Stimulated activated CD4-positive, alpha-beta T cell treated with anti-CD3 and anti-CD28 coated beads, Interleukin-2, amount 100 ng/mL, for 4 hours (primary cell): Measurements from ENCODE around the gene SH3RF3.

Experiments
- DNase-seq: peaks from one replicate; pipeline ENCODE4 v3.0.0-alpha.2; 2020; ENCODE audit warnings: low read depth

Gene SH3RF3

DNA sequence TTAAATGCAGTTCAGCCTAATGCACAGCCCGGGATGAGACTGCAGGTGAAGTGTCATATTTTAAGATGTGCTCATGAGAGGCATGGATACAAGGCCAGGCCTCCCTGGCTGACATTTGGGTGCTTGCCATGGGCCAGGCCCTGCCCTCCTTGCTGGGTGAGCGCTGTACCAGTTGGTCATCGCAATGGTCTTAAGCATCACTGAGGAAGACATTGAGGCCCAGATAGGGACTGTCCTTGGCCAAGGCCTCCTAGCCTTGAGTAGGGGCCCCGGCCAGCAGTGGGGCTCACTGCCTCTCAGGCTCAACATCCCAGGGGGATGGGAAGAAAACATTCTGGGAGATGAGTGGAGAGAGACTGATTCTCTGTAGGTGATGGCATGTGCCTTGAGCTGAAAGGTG, 184.3 kb downstream of the SH3RF3 start:
- DNase-seq = no peak

GRCh38 chr2:109316091-109316490, 187.1 kb downstream of the SH3RF3 start:
- no peak for DNase-seq

GRCh38 chr2:109317471-109318095, 188.6 kb downstream of the SH3RF3 start:
- DNase-seq = no peak

DNA sequence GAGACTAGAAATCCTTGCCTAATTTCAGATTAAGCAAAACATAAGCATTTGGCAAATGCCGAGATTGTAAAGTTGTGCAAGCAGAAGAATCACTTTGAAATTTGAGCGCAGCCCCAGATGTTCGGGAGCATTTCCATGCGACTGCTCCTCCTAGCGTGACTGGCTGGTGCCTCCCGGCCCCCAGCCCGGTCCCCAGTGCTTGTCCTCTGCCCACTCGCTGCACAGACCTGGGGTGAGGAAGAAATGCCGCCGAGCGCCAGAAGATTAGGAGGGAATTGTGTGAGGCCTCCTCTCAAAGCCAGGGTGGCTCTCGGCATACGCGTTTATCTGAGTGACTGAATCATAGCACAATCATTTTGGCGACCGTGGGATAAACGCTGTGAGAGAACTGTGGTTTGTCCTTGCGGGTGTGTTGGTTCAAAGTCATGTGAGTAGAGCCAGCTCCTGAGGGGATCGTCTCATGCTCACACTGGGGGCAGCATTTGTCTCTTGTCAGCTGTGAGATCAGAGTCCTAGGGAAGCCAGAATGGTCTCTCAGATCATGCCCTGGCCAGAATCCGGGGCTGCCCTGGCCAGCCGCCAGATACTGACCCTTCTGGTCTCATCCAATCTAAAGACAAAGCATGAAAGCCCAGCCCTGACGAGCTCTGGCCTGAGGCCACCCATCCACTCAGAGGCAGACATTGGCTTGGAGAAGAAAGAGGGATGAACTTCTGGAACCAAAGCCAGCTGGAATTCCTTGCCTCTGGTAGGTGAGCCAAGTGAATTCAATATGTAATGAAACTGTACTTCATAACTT, 189.3 kb downstream of the SH3RF3 start:
- no peak for DNase-seq

DNA sequence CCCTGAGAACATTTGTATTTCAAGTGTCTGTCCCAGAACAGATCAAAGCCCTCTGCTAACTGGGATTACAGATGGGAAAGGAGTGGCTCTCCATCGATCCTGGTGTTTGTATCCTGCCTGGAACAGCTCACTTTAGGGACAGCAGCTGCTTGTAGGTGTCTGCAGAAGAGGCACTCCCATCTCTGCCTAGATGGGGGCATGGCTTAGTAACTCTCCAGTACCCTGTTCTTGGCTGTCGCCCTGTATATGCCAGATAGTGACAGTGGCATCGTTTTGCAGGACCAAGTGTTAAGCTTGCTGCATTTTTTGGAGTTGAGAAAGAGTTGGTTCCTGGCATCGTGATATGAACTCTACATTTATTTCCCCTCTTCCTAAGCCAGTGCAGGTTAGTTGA, 189.9 kb downstream of the SH3RF3 start:
- no peak for DNase-seq

DNA sequence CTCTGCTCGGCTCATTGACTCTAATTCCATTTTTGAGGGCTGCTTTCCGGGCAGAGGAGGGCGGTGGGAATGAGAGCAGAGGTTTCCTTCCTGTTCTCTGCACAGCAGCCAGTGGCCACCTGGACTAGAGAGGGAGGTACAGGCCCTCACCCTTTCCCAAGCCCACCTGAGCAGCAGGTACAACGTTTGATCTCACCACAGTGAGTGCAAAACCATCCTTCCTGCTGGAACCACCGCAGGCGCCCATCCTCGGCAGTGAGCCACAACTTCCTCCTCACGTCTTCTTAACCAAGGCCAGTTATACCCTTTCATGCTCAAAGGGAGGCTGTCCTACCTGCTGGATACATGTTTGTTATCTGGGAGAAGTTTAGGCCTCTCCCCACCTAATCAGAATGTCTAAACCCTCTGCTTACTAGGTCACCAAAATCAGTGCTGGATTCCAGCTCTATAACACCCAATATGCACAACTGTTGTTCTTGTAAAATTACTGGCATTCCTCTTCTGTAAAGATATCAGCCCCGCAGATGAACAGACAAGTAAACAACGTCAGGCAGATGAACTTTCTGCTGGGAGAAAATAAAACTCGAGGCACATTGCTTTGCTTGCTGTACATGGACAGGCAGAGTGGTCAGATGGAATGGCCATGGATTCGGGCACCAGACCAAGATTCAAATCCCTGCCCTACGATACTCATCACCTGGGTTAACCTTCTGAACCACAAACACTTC, 191.4 kb downstream of the SH3RF3 start:
- DNase-seq = no peak

- no peak for DNase-seq
Observed at GRCh38 chr2:109321570-109321969, 192.6 kb downstream of the SH3RF3 start.

DNA sequence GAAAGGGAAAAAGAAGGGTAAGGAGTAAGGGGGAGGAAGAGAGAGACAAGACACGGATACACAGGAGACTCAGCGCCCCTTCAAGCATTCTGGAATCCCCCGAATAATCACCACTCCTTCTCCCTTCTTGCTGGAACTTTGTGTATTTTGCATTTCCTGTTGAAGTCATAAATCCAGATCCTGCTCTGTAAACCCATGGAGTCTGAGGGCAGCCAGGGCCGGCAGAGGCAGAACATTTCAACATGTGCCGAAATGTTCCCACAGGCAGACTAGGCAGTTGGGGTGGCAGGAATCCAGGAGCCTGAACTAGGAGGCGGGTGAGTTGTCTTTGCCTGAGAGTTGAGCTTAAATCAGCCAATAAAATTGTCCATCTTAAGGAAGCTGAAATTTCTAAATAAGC, 193.1 kb downstream of the SH3RF3 start:
- no peak for DNase-seq

DNA sequence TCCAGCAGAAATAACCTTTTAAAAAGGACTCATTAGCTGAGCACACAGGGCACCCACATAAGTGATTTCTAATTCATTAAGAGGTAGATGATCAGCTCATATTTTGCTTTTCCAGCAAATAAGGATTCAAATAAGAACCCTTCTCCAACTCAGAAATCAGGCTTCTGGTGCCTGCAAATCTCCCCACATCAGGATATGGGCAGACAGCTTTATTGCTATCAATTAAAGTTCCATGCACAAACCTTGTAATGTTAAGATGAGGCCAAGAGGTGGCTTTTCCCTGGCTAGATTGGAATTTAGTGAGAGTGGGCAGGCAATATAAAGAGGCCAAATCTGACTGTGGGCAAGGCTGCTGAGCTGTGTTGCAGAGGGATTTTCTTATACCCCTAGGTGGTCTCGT, 193.6 kb downstream of the SH3RF3 start:
- no peak for DNase-seq

DNA sequence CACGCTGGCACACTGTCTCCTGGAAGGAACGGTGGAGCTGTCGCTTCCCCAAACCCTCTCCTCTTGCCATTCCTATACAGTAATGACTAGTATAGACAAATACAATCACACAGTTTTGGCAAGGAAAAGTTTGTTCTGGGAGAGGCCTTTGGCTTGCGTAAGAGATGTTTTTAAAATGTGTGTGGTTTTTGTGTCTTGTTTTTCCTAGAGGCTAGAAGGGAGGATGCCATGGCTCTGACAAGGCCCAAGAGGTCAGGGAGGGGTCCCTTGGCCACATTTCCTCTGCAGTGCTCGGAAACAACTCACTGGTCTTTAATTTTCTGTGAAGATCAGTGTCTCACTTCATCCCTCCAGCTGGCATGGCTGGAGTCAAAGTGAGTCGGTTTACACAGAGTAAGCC, 195.9 kb downstream of the SH3RF3 start:
- no peak for DNase-seq

- no peak for DNase-seq
Observed at GRCh38 chr2:109325570-109325969, 196.6 kb downstream of the SH3RF3 start.

DNA sequence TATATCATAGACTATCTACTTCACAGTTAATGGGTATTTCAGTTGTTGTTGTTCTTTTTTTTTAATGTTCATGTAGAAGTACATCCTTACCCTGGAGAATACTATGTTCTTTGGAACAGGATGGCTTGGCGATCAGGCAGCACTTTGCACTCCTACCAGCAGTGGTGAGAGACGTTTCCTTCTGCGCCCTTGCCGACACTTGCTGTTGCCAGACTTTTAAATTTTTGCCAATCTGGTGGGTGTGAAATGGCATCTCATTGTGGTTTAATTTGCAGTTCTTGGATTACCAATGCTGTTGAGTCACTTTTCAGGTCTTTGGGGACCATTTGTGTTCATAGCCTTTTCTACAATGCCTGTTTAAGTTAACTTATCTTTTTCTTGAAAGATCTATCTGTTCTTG, 197.3 kb downstream of the SH3RF3 start:
- DNase-seq = no peak

DNA sequence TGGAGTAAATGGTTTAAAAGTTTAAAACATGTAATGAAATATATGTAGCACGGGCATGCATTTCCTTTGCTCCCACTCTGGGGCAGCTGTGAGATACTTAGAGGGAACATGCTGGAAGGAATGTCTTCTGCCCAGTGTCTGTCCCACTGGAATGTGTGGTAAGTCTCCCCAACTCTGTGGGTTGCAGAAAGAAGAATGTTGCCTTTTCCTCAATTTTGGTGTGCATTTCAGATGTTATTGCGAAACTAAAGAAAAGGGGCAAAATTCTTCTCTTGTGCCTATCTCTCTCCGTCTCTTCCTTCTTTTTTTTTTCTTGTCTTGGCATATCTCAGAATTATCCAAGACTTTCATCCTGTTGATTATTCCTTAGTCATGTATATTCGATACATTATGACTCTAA, 201.1 kb downstream of the SH3RF3 start:
- DNase-seq = no peak

DNA sequence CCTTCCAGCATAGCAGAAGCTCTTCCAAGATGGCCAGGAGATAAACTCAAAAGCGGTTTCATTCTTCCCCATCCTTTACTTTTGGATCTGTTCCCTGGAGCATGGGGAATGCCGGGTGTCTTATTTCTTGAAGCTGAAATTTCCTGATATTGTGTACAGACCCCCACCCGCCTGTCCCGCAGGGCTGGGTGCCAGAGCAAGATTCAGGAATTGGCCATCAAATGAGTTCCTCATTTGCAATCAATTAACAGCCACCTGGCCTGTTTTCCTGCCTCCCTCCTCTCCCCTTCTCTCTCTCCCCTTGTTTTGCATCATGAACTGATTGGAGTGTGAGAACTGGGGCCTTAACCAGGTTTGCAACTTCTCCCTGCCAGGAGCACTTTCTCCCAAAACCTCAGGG, 202.1 kb downstream of the SH3RF3 start:
- DNase-seq = no peak

DNA sequence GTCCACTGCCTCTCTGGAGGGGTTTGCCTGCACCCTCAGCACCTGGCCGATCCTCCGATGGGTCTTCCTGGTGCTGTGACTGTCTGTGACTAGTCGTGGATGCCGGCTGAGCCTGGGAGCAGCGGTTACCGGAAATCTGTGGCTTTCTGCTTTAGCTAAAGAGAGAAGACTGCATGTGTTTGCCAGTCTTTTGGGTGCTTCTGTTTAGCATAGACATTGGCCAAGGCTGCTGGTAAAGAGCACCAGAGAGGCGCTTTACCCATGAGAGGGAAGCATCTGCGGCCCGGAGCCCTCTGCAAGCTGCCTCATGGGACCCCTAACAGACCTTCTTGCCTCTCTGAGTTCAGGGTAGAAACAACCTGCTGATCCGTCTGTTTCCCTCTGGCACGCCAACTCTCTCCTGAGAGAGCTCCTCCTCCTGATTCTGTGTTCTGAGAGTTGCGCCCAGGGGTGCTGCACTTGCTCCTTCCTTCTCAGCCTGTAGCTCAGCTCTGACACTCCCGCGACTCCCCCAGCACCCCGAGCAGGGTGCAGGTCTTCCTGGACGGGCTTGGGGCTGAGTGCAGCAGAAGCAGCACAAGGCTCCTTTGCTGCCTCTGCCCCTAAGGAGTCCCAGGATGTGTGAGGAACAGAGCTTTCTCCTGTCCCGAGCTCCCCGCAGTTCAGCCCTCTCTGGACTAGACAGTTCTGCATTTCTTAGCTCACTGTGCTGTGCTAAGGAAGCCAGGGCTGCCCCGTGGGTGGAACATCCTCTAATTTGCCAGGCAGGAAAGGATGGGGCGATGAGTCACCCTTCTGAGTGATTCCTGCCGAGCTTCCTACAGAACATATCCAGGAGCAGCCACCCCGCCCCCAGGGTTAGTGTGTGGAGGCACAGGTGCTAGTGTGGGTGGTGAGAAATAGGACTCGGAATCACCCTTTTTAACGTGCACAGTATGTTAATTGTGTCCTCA, 203.2 kb downstream of the SH3RF3 start:
- no peak for DNase-seq

GRCh38 chr2:109332880-109333279, 203.9 kb downstream of the SH3RF3 start:
- no peak for DNase-seq

GRCh38 chr2:109333414-109334210, 204.6 kb downstream of the SH3RF3 start:
- no peak for DNase-seq

DNA sequence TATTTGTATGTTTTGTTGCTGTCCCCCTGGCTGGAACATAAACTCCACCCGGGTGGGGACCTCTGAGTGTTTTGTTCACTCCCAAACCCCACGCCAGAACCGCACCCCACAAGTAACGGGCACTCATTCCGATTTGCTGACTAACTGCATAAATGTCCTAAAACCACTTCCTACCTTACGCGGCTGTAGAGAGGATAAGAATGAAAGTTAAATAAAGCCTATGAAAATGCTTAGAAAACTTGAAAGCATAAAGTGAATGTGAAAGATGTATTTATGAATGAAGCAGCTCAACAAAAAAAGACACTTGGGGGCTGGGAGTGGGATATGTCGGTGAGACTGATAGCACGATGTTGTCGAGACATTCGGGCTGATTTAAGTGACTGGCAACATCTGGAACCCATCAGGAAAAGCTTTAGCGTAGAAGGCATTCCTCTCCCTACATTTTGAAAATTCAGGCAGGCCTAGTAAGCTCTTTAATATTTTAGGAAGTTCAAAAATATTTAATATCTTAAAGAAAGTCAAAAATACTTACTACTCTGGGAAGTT, 206.7 kb downstream of the SH3RF3 start:
- DNase-seq = no peak

DNA sequence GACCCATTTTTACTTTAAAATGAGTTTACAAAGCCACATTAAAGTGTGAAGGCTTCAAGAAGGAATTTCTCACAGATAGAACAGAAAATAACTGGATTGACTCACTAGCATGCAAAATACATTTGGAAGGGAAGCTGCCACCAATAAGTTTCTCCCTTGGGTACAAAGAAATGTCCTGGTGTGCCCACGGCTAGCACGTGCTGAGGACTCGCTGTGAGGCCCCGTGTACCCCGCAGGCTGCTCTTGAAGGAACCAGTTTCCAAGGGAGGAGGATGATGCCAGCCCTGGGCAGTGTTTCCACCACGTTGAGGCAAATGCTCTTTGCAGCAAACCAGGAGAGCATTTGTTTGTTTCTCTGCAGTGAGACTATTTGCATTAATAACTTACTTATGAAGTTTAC, 207.3 kb downstream of the SH3RF3 start:
- no peak for DNase-seq

- DNase-seq = no peak
Observed at GRCh38 chr2:109337221-109337620, 208.2 kb downstream of the SH3RF3 start.

DNA sequence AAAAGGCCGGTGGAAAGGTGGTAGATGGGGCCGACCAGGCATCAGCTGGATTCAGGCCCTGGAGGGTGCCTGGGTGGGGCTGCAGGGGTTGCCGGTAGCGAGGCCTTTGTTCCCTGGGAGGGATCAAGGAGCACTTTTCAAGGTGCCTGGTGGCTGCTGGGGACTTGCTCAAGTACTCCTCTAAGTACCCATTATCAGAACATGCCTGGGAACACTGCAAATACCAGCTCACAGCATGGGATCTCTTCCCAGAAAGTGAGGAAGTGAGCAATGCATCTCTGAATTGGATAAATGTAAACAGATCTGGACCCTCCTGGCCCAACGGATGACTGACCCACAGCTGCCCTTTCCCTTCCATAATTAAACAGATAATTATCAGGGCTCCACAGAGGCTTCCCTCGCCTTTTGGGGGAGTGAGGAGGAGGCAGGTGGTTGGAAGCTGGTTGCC, 210.5 kb downstream of the SH3RF3 start:
- DNase-seq = no peak
